GM21447 (cell line): ENCODE results near the gene PLCE1.

Source experiments
- ATAC-seq: cut with Tn5 transposase; IDR thresholded peaks from one replicate; pipeline ENCODE4 v1.9.1; 2021; ENCODE audit not compliant: unreplicated experiment

PLCE1 gene

GRCh38 chr10:94016727-94017714, 23.3 kb downstream of the PLCE1 start:
- no peak for ATAC-seq

GRCh38 chr10:94018107-94018506, 24.4 kb downstream of the PLCE1 start:
- ATAC-seq: no peak

- no peak for ATAC-seq
These were observed 30.2 kb downstream of the PLCE1 start for GRCh38 chr10:94023906-94024305.

GRCh38 chr10:94024407-94024806, 30.7 kb downstream of the PLCE1 start:
- no peak for ATAC-seq

- ATAC-seq: no peak
These were observed 32.1 kb downstream of the PLCE1 start for GRCh38 chr10:94025806-94026205.

- no peak for ATAC-seq
These were observed 33.5 kb downstream of the PLCE1 start for GRCh38 chr10:94027197-94027596.

- no peak for ATAC-seq
These were observed 36.2 kb downstream of the PLCE1 start for GRCh38 chr10:94029955-94030354.

GRCh38 chr10:94035982-94036765, 42.4 kb downstream of the PLCE1 start:
- ATAC-seq: no peak

GRCh38 chr10:94036766-94037033, 43.0 kb downstream of the PLCE1 start:
- no peak for ATAC-seq

- ATAC-seq: no peak
These were observed 43.6 kb downstream of the PLCE1 start for GRCh38 chr10:94037286-94037685.

GRCh38 chr10:94038024-94038423, 44.3 kb downstream of the PLCE1 start:
- ATAC-seq: no peak

GRCh38 chr10:94041206-94041605, 47.5 kb downstream of the PLCE1 start:
- no peak for ATAC-seq

- no peak for ATAC-seq
These were observed 48.5 kb downstream of the PLCE1 start for GRCh38 chr10:94042001-94042833.

GRCh38 chr10:94042834-94043175, 49.1 kb downstream of the PLCE1 start:
- no peak for ATAC-seq
